Osteocyte (in vitro differentiated cells): ENCODE results near the gene PCDHGB4. TPM values are rescaled to one million over a fixed set of nuclear protein-coding genes. Genes with fewer than 3 reads are reported as not detected.

Experiments used
- DNase-seq: peaks from one replicate; pipeline ENCODE4 v3.0.0; 2021; ENCODE audit warnings: mixed read lengths; ENCODE audit not compliant: unreplicated experiment; ENCODE audit errors: extremely low spot score
- H3K27ac Mint-ChIP-seq: one replicate; pipeline ENCODE4 v1.8.0; 2021; ENCODE audit warnings: mild to moderate bottlenecking, mixed read lengths; ENCODE audit not compliant: unreplicated experiment
- H3K27me3 Mint-ChIP-seq: one replicate; pipeline ENCODE4 v1.8.0; 2021; ENCODE audit warnings: mixed read lengths; ENCODE audit not compliant: unreplicated experiment
- H3K36me3 Mint-ChIP-seq: one replicate; pipeline ENCODE4 v1.8.0; 2021; ENCODE audit warnings: mixed read lengths; ENCODE audit not compliant: unreplicated experiment
- H3K4me1 Mint-ChIP-seq: one replicate; pipeline ENCODE4 v1.8.0; 2021; ENCODE audit warnings: mixed read lengths; ENCODE audit not compliant: unreplicated experiment
- H3K4me3 Mint-ChIP-seq: one replicate; pipeline ENCODE4 v1.8.0; 2021; ENCODE audit warnings: mild to moderate bottlenecking, moderate library complexity, mixed read lengths; ENCODE audit not compliant: unreplicated experiment
- H3K9me3 Mint-ChIP-seq: one replicate; pipeline ENCODE4 v1.8.0; 2021; ENCODE audit warnings: mixed read lengths; ENCODE audit not compliant: unreplicated experiment
- CTCF ChIP-seq: fragments of 200-600 bp; sonication (generic); IDR thresholded peaks from 2 replicates; pipeline ENCODE4 v1.5.0; 2021; ENCODE audit warnings: antibody characterized with exemption, mild to moderate bottlenecking, moderate library complexity
- total RNA-seq: library from RNA; stranded (reverse); gene quantifications from 2 replicates; pipeline ENCODE4 v1.2.1, GENCODE V29; 2021

The PCDHGB4 gene
- total RNA-seq, 1 donor from 2014 or later, result 10.8 TPM

DNA sequence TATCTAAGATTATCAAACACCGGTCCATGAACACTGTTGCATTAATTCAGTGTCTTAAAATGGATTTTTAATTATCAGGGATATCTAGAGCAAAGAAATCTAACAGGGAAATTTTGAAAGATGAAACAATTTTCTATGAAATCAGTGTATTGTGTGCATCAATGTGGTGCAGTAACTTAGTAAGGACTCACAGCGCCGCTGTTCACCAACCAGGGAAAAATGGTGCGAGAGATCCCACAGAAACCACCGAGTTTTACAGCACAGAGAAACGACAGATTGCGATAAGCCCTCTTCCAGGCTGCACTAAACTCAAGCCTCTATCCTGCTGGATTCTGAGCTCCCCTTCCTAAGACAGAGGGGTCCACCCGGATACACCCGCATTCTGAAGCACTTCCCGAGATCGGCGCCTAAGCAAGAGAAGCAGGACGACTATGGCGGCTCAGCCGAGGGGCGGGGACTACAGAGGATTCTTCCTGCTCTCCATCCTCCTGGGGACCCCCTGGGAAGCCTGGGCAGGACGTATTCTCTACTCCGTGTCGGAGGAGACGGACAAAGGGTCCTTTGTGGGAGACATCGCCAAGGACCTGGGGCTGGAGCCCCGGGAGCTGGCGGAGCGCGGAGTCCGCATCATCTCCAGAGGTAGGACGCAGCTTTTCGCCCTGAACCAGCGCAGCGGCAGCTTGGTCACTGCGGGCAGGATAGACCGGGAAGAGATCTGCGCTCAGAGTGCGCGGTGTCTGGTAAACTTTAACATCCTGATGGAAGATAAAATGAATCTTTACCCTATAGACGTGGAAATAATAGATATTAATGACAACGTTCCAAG is 4.8 kb upstream of the PCDHGB4 start, which contains the start of gene PCDHGA7:
PCDHGA7 (plus strand) TSS at position 274 of the 826 bp plus-strand sequence; CDS start at position 432, 158 bp downstream.
- TF ChIP-seq CTCF, result no peak
- Mint-ChIP-seq H3K36me3 (no peaks in the 10 kb centered on the region), H3K27ac (no peak within 1 kb of the TSS), H3K4me1 (no peaks in the 10 kb centered on the region), H3K27me3 (no peaks in the 10 kb centered on the region), H3K4me3 (no peak within 1 kb of the TSS), H3K9me3 (peaks cover 28% of the 10 kb centered on the region)
- no peak for DNase-seq

DNA sequence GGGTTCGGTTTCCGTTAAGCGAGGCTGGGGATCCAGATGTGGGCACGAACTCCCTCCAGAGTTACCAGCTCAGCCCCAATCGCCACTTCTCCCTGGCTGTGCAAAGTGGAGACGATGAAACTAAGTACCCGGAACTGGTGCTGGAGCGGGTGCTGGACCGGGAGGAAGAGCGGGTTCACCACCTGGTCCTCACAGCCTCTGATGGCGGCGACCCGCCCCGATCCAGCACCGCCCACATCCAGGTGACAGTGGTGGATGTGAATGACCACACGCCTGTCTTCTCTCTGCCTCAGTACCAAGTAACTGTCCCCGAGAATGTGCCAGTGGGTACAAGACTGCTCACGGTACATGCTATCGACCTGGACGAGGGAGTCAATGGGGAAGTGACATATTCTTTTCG is 4.2 kb upstream of the PCDHGB4 start:
- Mint-ChIP-seq H3K36me3 (peaks cover under 1% of the 10 kb centered on the region), H3K27ac (no peak overlapping the region), H3K4me1 (no peaks in the 10 kb centered on the region), H3K4me3 (no peak overlapping the region), H3K9me3 (peaks cover 30% of the 10 kb centered on the region), H3K27me3 (no peaks in the 10 kb centered on the region)
- no peak for DNase-seq
- no peak for TF ChIP-seq CTCF

- H3K9me3 Mint-ChIP-seq, result peaks cover 25% of the 10 kb centered on the region
- no peak overlapping the region for H3K27ac Mint-ChIP-seq
- TF ChIP-seq CTCF, result no peak
- H3K4me1 Mint-ChIP-seq, result no peaks in the 10 kb centered on the region
- no peak for DNase-seq
- H3K4me3 Mint-ChIP-seq, result no peak overlapping the region
- no peaks in the 10 kb centered on the region for H3K27me3 Mint-ChIP-seq
- peaks cover 3% of the 10 kb centered on the region for H3K36me3 Mint-ChIP-seq
These were observed 2.8 kb upstream of the PCDHGB4 start for GRCh38 chr5:141384471-141385267.

DNA sequence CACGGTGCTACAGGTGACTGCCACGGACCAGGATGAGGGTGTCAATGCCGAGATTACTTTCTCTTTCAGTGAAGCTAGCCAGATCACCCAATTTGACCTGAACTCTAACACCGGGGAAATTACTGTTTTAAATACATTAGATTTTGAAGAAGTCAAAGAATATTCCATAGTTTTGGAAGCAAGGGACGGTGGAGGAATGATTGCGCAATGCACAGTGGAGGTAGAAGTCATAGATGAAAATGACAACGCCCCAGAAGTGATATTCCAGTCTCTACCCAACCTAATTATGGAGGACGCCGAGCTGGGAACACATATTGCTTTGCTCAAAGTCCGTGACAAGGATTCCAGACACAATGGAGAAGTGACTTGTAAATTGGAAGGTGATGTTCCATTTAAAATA is 1.2 kb downstream of the PCDHGB4 start:
- Mint-ChIP-seq H3K27me3 (no peaks in the 10 kb centered on the region), H3K9me3 (peaks cover 37% of the 10 kb centered on the region), H3K36me3 (peaks cover 6% of the 10 kb centered on the region), H3K27ac (no peak overlapping the region), H3K4me3 (no peak overlapping the region), H3K4me1 (no peaks in the 10 kb centered on the region)
- no peak for TF ChIP-seq CTCF
- no peak for DNase-seq
